PC-9 (cell line): Measurements from ENCODE around the gene CBX2. TPM values are rescaled to one million over a fixed set of nuclear protein-coding genes. Genes with fewer than 3 reads are reported as not detected.

Experiments used
- BruUV-seq: library from RNA; stranded (reverse); fragments of 400-500 nt; replicated peaks from 2 replicates; lab custom pipeline; 2021; lab: Mats Ljungman, UMichigan
- CTCF ChIA-PET: fragments of 300-600 bp; sonication (Branson Sonifier 250); formaldehyde crosslinking; loops from one replicate; lab custom pipeline; 2022; ENCODE audit warnings: antibody characterized with exemption; lab: Charles Lee
- POLR2A ChIA-PET: fragments of 300-600 bp; sonication (Branson Sonifier 250); formaldehyde crosslinking; loops from one replicate; lab custom pipeline; 2022; ENCODE audit warnings: antibody characterized with exemption; ENCODE audit not compliant: unreplicated experiment; lab: Charles Lee
- DNase-seq, 2 experiments: peaks; one replicate each; pipeline versions ENCODE4 v3.0.0 to v3.0.0-alpha.2; 2015 to 2022; ENCODE audit warnings: mixed read lengths in 1 of 2
- H2AFZ ChIP-seq: fragments of 200-600 bp; sonication (generic); 2 replicates; pipeline ENCODE4 v1.8.1; 2017; ENCODE audit warnings: antibody characterized with exemption
- H3F3A ChIP-seq: fragments of 200-600 bp; sonication (generic); 2 replicates; pipeline ENCODE4 v1.8.1; 2017; ENCODE audit warnings: antibody characterized with exemption, mild to moderate bottlenecking, low read depth; ENCODE audit not compliant: insufficient read depth
- H3K27ac ChIP-seq: fragments of 200-600 bp; sonication (generic); 2 replicates; pipeline ENCODE4 v1.6.1; 2016; ENCODE audit warnings: mixed run types
- H3K27me3 ChIP-seq: fragments of 200-600 bp; sonication (generic); 2 replicates; pipeline ENCODE4 v1.6.1; 2016; ENCODE audit warnings: low read depth, mixed run types; ENCODE audit not compliant: insufficient read depth
- H3K36me3 ChIP-seq: fragments of 200-600 bp; sonication (generic); 2 replicates; pipeline ENCODE4 v1.6.1; 2016; ENCODE audit warnings: low read depth, mixed run types
- H3K4me1 ChIP-seq: fragments of 200-600 bp; sonication (generic); replicated peaks from 2 replicates; pipeline ENCODE4 v1.6.1; 2016; ENCODE audit warnings: mixed run types; ENCODE audit not compliant: insufficient read depth
- H3K4me2 ChIP-seq: fragments of 200-600 bp; sonication (generic); 2 replicates; pipeline ENCODE4 v1.6.1; 2017; ENCODE audit warnings: mixed run types
- H3K4me3 ChIP-seq: fragments of 200-600 bp; sonication (generic); 2 replicates; pipeline ENCODE4 v1.6.1; 2016; ENCODE audit warnings: mixed run types
- H3K79me2 ChIP-seq: fragments of 200-600 bp; sonication (generic); 2 replicates; pipeline ENCODE4 v1.6.1; 2017; ENCODE audit warnings: low read depth, mixed run types
- H3K9me2 ChIP-seq: fragments of 200-600 bp; sonication (generic); 2 replicates; pipeline ENCODE4 v1.8.1; 2017; ENCODE audit warnings: mild to moderate bottlenecking; ENCODE audit not compliant: insufficient read depth
- H3K9me3 ChIP-seq: fragments of 200-600 bp; sonication (generic); 2 replicates; pipeline ENCODE4 v1.8.1; 2016; ENCODE audit warnings: low read depth; ENCODE audit not compliant: insufficient read depth
- H4K20me1 ChIP-seq: fragments of 200-600 bp; sonication (generic); 2 replicates; pipeline ENCODE4 v1.8.1; 2017; ENCODE audit not compliant: insufficient read depth
- EZH2 ChIP-seq: fragments of 200-600 bp; sonication (generic); IDR thresholded peaks from 2 replicates; pipeline ENCODE4 v1.8.0; 2017; ENCODE audit warnings: antibody characterized with exemption, low read depth
- intact Hi-C: fragments of 100-400 bp; cut with micrococcal nuclease; formaldehyde crosslinking; loops from one replicate; pipeline ENCODE4 v1.10.0; 2022; ENCODE audit not compliant: unreplicated experiment
- total RNA-seq: library from RNA; stranded (reverse); gene quantifications from 2 replicates; pipeline ENCODE4 v1.2.3, GENCODE V29; 2021
- TF ChIP-seq, protein P1 (sequence below): fragments of 200-600 bp; sonication (generic); conservative IDR thresholded peaks from 2 replicates; pipeline ENCODE4 v1.6.1; 2017; ENCODE audit warnings: mixed run types, antibody characterized with exemption, mild to moderate bottlenecking, moderate library complexity

Gene CBX2
- total RNA-seq, 1 experiment from 2014 or later, result 32.6 TPM

DNA sequence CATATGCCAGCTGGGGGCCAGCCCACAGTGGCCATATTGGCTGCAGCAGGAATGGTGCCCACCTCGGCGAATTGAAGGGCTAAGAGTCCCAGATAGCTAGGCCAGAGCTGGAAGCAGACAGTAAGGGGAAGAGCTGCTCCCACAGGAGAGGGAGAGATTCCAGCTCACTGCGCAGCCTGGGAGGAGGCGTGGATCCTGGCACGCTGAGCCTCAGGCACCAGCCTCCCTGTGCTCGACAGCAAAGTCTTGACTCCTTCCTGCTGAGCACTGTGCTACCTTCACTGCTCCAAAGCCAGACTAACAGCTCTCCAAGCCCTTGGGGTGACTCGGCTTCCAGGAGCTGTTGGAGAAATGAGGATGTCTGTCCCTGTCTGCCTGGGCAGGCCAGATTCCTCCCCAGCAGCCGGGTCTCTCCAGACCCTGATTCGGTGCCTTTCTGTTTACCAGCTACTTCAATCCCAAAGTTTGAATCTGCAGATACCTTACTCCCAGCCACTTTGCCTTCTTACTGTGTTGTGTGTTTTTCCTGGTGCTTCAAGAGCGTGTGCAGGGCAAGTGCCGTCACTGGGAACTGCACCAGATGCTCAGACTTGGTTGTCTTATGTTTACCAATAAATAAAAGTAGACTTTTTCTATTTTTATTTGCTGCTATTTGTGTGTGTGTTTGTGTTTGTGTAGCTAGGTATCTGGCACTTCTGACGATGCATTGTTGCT, 9.1 kb downstream of the CBX2 start:
- no peak for DNase-seq
- Histone ChIP-seq H3K79me2 (no peaks in the 10 kb centered on the region), H4K20me1 (no peaks in the 10 kb centered on the region), H3K4me3 (no peak overlapping the region), H2AFZ (no peak overlapping the region), H3F3A (peaks cover 7% of the 10 kb centered on the region; the same call in 1 of the 2 replicates), H3K9me3 (no peaks in the 10 kb centered on the region), H3K27me3 (no peaks in the 10 kb centered on the region), H3K9me2 (no peaks in the 10 kb centered on the region), H3K36me3 (no peaks in the 10 kb centered on the region), H3K4me2 (no peak overlapping the region), H3K27ac (no peak overlapping the region), H3K4me1 (no peaks in the 10 kb centered on the region)
- CTCF ChIA-PET, result no interaction called here
- no peak for TF ChIP-seq EZH2
- TF ChIP-seq, protein P1, sequence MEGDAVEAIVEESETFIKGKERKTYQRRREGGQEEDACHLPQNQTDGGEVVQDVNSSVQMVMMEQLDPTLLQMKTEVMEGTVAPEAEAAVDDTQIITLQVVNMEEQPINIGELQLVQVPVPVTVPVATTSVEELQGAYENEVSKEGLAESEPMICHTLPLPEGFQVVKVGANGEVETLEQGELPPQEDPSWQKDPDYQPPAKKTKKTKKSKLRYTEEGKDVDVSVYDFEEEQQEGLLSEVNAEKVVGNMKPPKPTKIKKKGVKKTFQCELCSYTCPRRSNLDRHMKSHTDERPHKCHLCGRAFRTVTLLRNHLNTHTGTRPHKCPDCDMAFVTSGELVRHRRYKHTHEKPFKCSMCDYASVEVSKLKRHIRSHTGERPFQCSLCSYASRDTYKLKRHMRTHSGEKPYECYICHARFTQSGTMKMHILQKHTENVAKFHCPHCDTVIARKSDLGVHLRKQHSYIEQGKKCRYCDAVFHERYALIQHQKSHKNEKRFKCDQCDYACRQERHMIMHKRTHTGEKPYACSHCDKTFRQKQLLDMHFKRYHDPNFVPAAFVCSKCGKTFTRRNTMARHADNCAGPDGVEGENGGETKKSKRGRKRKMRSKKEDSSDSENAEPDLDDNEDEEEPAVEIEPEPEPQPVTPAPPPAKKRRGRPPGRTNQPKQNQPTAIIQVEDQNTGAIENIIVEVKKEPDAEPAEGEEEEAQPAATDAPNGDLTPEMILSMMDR, result no peak
- BruUV-seq, result TSS peak; percentile 20
- intact Hi-C loops, result no loop called here
- POLR2A ChIA-PET, result no interaction called here

DNA sequence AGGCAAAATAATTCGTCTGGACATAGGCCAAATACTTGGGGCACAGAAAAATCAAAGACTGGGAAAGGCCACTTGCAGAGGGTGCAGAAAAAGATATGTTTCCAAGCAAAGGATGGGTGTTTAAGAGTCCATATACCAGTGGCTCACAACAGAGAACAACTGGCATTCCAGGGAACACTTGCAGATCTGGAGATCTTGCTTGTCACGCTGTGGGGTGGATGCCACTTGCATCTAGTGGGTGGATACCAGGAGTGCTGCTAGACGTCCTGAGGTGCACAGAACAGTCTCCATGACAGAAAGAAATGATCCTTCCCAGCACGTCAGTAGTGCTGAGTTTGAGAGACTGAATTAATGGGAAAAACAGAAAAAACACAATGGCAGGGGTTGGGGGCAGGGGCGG, 10.5 kb downstream of the CBX2 start:
- no peak for DNase-seq
- Histone ChIP-seq H3K4me2 (no peak overlapping the region), H4K20me1 (no peaks in the 10 kb centered on the region), H3K79me2 (no peaks in the 10 kb centered on the region), H3K36me3 (no peaks in the 10 kb centered on the region), H3K9me2 (no peaks in the 10 kb centered on the region), H3K27me3 (no peaks in the 10 kb centered on the region), H3K9me3 (no peaks in the 10 kb centered on the region), H3K27ac (no peak overlapping the region), H3K4me1 (no peaks in the 10 kb centered on the region), H3K4me3 (no peak overlapping the region), H2AFZ (no peak overlapping the region), H3F3A (peaks cover 7% of the 10 kb centered on the region; the same call in 1 of the 2 replicates)
- intact Hi-C loops, result no loop called here
- CTCF ChIA-PET, result no interaction called here
- no TSS peak for BruUV-seq
- POLR2A ChIA-PET, result no interaction called here
- TF ChIP-seq, protein P1, result no peak
- TF ChIP-seq EZH2, result no peak

DNA sequence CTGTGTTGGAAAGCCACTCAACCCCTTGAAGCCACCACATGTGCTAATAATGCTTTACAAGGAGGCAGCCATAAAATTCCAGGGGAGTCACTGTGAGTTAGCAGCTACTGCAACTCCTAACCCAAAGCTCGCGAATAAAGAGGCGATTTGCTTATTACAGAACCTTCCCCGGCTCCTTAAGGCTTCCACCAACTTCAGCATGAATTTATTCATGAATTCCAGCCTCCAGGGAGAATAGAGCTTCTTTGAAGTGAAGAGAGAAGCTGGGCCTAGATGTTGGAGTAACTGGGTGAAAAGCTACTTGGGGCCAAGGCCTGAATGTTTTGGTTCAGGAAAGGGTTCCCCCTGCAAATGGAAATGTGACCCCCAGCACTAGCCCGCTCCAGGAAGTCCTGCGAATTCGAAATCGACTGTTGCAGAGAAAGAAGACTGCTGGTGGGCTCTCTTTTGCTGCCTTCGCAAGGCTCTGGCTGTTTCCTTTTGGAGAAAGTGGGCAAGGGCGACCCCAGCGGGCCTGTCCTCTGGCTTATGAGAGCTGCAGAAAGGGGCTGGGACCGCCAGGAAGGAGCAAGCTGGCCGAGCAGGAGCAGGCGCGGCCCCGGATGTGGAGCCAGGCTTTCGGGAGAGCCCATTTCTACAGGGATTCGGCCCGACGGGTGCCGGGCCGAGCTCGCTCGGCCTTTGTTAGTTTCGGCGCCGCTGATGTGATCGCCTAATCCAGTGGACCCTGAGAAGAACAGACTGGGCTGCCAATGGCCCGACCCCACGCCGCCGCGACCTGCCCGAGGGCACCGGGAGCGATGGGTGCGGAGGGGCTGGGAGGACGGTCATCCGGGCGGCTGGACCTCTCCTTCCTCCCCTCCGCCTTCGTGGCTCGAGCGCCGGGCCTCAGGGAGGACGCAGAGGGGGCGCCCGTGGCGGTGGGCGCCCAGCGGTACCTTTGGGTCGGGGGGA, 11.3 kb downstream of the CBX2 start:
- POLR2A ChIA-PET, result interaction anchor here (0.6 to 0.7 kb wide), 2 partner anchors 15 to 1506 kb away, joined by 3 to 6 read pairs; partner anchors contain the start of gene SLC38A10
- DNase-seq, result no peak
- H4K20me1 ChIP-seq, result no peaks in the 10 kb centered on the region
- no TSS peak for BruUV-seq
- no peak overlapping the region for H3K27ac ChIP-seq
- no peaks in the 10 kb centered on the region for H3K79me2 ChIP-seq
- no peak overlapping the region for H3K4me3 ChIP-seq
- H3K36me3 ChIP-seq, result no peaks in the 10 kb centered on the region
- no peak overlapping the region for H2AFZ ChIP-seq
- no peaks in the 10 kb centered on the region for H3K9me2 ChIP-seq
- peaks cover 7% of the 10 kb centered on the region; the same call in 1 of the 2 replicates for H3F3A ChIP-seq
- intact Hi-C loops, result no loop called here
- CTCF ChIA-PET, result interaction anchor here (0.6 kb wide), 2 partner anchors 43 to 104 kb away, joined by 3 to 9 read pairs; no protein-coding TSS in a partner anchor
- 0 out of 2 replicates have a peak overlapping the region, but pooled peaks have one; percentile 40 for H3K4me2 ChIP-seq
- no peaks in the 10 kb centered on the region for H3K27me3 ChIP-seq
- H3K9me3 ChIP-seq, result no peaks in the 10 kb centered on the region
- no peak for TF ChIP-seq EZH2
- TF ChIP-seq, protein P1, result no peak
- no peaks in the 10 kb centered on the region for H3K4me1 ChIP-seq
